ENCODE measurements around the gene SF3B4. TPM values are rescaled to one million over a fixed set of nuclear protein-coding genes. Genes with fewer than 3 reads are reported as not detected.
A peak's percentile ranks its signal among the peaks of the same experiment; 100 is the strongest.
"Not testable (repeated sequence)": the region's sequence is repeated elsewhere in the genome, so short reads cannot be mapped to it uniquely, and the experiment has no call there.

Gene SF3B4
- 41.1 TPM for polyA plus RNA-seq (ENCODE audit: insufficient read length)

DNA sequence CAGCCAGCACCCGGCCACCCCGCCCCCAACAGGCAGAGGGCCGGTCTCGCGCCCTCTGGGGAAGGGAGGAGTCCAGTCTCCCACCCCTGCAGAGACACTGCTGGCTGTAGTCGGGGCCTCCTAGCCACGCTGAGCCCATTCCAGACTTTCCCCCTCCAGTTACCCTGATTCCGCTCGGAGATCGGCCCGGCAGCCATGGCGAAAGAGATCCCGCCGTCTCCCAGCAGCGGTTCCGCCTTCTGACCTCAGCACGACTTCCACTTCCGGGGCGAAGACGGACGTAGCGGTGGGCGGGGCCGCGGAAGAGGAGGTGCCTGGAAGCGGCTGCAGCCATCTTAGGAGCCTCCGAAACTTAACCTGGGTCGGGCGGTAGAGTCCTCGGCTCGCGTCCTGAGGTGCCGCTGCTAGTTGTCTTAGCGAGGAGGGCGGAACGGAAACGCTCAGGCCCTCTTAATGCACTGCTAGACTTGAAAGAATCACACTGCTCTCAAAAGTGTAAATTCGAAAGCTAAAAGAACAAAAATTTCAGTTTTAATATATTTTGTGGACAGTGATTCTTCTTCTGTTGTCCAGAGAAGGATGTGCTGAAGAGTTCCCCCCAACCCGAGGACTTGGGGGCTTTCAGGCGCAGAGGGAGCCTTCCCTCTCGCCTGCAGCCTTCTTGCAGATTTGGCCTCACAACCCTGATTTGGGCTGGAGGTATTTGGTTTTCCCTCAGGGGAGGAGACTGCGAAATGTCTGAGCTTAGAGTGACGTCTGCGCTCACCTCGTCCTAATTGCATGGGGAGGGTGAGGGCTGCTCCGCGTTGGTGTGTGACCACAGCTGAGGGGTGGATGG is at the start of gene SF3B4:
TSS of gene SF3B4 (minus strand) at position 241 of the 838 bp plus-strand sequence. CDS start at position 197, 44 bp downstream.
- DNase-seq: peak; percentile 96

GRCh38 chr1:149977345-149977744 is 49.7 kb upstream of the SF3B4 start:
- DNase-seq: no peak

DNA sequence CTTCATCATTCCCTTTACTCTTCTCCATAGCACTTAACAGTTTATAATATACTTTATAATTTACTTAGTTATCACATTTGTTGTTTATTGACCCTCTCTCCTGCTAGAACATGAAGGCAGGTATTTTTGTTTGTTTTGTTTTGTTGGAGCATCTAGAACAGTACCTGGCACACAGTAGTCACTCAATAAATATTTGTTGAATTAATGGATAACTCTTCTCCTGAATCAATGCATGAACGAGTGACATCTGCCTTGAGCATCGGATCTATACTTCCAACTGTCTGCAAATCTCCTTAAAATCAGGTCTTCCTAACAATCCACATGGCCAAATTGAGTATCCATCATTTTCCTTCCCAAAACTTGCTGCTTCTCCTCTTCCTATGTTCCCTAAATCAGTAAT is 44.9 kb upstream of the SF3B4 start:
- no peak for DNase-seq

DNA sequence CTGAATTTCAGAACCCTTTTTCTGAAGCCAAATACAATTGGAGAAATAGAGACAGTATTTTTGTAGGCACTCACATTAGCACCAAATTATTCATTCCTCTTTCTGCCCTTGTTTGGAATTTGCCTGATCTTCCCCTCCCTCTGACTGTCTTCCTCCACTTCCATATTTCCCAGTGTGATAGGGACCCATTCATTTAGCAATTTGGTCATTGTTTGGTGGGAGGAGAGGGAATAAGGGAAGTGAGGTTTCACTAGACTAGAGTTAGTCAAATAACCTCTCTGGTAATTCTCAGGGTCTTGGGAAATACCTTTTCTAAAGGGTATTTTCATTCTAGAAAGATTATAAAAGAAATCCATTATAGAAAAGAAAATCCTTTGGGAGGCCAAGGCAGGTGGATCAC is 40.0 kb upstream of the SF3B4 start:
- no peak for DNase-seq

- DNase-seq: no peak
These were observed 39.4 kb upstream of the SF3B4 start for GRCh38 chr1:149967041-149967440.

DNA sequence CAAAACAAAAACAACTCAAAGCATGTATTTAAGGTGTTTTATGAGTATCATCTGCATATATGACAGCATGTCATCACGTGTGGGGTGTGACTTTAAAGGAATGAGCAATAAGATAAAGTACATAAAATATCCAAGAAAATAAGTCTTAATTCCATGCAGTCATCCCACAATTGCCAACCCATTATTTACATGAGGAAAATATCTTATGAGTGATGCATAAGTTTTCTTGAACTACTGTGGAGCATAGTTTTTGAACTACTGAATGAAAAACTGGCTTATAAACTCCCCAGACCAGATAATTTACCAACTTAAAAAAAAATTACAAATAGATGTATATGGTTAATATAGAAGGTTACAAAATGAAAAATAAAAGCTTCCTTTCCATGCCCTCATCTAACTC is 38.8 kb upstream of the SF3B4 start:
- DNase-seq: no peak

GRCh38 chr1:149965440-149965839 is 37.8 kb upstream of the SF3B4 start:
- no peak for DNase-seq

- no peak for DNase-seq
These were observed 35.8 kb upstream of the SF3B4 start for GRCh38 chr1:149963358-149963757.

DNA sequence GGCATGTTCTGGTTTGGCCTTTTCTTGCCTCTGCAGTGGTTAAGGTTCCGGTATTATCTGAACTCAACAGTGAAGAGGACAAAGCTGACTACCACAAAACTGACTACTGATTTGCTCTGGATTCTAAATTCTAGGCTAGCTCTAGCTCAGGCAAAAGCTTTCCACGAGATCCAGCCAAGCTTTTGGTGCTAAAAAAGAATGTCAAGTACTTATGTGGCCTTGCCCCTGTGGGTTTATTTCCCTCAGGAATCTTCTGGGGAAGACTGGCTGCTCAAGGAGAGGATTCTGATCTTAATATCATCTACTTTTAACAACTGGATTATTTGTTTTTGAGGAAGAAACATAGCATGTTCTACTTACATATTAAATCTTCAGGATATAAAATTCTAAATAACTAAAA is 35.1 kb upstream of the SF3B4 start:
- DNase-seq: no peak

- DNase-seq: peak; percentile 69
These were observed 34.5 kb upstream of the SF3B4 start for GRCh38 chr1:149962039-149962647.

- DNase-seq: not testable (repeated sequence)
These were observed 29.9 kb upstream of the SF3B4 start for GRCh38 chr1:149957548-149957947.

DNA sequence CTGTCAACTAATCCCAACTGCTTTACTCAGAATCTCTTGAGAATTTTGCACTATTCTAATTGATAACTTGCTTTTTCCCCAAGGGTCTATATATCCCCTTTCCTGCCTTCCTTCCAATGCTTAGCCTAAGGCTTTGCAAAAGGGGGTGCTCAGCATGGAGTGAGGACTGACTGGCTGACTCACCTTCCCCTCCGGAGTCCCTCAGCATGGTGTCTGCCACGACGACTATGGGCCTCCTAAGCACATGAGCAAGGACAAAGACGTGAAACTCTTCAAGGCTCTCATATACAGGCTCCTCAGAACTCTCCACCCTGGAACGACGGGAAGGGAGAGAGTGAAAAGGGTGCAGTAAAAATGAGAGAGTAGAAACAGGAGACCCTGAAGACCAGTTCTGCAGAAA is 22.3 kb upstream of the SF3B4 start:
- no peak for DNase-seq

- no peak for DNase-seq
These were observed 17.6 kb upstream of the SF3B4 start for GRCh38 chr1:149945206-149945605.

DNA sequence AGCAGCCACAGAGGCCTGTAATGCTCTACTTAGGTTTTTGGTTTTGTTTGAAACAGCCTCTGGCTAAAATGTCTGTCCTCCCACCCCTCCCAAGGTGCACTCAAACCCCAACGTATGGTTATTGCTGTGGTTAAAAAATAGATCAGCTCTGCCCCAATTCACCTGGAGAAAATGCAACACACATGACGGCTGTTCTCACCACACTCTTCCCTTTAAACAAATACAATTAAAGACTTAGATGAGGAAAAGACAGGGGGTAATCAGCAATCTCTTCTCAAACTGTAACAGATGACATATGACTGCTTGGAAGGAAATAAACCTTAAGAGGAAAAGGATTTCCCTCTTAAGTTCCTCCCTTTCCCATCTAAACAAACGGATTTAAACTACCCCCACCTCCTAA is 15.3 kb upstream of the SF3B4 start:
- DNase-seq: no peak

DNA sequence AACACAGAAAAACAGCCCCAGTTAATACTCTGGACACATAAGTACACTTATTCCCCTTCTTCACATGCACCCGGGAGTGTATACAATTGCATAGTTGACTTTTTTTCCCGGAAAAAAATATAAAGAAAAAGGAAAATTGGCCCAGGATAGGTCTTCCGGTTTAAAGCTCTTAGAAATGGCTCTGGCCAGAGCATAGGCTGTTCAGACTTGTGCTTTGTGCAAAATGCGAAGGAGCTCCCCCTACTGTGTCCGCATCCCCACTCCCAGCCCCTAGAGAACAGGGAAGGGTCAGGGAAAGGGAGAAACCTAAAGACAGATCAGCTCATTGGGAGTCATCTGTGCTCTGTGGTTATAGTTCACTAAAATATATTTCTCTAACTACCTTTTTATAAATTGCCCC is 14.6 kb upstream of the SF3B4 start:
- peak; percentile 55 for DNase-seq

- no peak for DNase-seq
These were observed 12.8 kb upstream of the SF3B4 start for GRCh38 chr1:149940427-149940826.

GRCh38 chr1:149938668-149939003 is 11.0 kb upstream of the SF3B4 start:
- DNase-seq: not testable (repeated sequence)

DNA sequence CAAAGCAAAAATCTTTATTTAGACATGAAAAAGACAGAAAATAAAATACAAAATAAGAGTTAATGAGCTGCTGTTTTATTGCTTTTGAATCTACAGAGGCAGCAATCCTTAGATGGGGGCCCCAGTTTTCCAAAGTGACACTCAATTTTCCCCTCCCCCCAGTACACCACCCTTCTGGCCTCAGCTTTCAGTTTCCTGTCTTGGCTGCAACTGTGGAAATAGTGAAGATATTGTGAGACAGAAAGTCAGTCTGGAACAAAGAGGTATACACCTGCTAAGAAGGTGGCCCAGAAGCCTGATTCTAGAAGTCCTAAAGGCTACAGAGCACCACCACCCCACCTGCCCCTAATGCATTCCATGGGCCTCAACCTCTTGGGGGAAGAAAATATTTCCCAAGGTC is 10.2 kb upstream of the SF3B4 start:
- peak; percentile 75 for DNase-seq

- DNase-seq: peak; percentile 38
These were observed 9.5 kb upstream of the SF3B4 start for GRCh38 chr1:149936992-149937705.

DNA sequence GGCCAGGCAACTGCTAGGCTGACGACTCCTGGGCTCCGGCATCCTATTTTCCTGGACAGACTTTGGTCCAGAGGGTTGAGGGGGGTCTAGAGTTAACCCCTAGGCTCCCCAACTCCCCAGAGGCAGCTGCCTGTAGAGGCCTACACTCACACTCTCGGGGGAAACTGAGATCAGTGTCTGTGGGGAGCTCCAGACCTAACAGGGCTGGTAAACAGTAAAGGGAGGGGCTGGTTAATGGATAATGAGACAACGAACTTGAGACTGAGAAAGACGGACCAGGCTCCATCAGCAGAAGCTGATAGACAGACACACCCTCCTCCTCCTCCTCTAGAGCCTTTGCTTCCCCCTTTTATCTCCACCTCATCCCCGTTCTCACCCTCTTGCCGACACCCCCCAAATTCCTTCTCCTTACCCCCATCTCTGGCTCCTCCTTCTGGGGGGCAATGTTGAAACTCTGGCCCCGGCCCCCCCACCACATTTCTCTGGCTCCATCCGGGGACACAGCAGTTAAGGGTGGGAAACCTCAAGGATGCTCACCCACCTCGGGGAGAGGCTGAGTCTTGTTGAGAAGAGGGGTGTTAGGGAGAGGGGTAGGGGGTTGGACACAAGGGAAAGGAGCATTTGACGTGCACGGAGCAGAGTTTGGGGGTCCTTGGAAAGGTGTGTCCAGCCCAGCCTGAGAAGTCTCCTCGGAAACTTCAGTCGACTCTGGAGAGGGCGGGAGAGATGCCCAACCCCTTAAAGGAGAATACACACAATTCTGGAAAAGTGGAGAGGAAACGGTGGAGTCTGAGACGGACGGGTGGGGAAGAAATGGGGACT is 8.8 kb upstream of the SF3B4 start, which contains the start of gene MTMR11:
TSS of gene MTMR11 (minus strand) at position 710 of the 822 bp plus-strand sequence. CDS start at position 478, 232 bp downstream.
- peak; percentile 82 for DNase-seq

GRCh38 chr1:149934356-149934755 is 6.8 kb upstream of the SF3B4 start:
- peak; percentile 29 for DNase-seq

DNA sequence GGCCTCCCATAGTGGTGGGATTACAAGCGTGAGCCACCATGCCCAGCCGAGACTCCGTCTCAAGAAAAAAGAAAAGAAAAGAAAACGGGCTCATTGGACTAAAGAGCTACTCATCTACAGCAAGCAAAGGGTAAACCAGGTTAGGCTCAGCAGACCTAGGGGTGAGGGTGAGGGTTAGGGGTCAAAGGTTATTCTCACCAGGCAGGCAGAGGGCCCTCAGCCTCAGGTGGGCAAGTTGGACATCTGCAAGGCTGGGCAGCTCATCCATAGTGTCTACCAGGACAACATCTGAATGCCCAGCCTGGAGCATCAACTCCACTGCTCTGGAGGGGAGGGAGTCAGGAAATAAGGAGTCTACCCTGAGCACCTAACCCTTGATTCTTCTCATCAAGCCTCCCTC is 5.6 kb upstream of the SF3B4 start:
- DNase-seq: no peak

DNA sequence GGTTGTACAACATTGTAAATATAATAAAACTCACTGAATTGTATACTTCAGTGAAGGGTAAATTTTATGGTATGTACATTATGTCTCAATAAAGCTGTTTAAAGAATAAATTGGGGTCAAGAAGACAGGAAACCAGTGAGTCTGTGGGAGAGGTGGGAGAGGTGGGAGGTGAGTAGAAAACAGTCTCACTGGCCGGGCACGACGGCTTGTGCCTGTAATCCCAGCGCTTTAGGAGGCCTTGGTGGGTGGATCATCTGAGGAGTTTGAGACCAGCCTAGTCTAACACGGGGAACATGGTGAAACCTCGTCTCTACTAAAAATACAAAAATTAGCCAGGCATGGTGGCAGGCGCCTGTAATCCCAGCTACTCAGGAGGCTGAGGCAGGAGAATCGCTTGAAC is 4.9 kb upstream of the SF3B4 start:
- DNase-seq: no peak

Measured in hindlimb muscle (tissue), 1 donor.